Esophagus muscularis mucosa (tissue), 3 donors: ENCODE measurements around the gene IRX2.

ENCODE experiments used
- EP300 ChIP-seq: sonication (generic); formaldehyde crosslinking; IDR thresholded peaks from one replicate; pipeline ENCODE4 v1.6.1; 2017; ENCODE audit warnings: antibody characterized with exemption
- TF ChIP-seq, protein P1 (sequence below), 3 experiments: fragments of 200-600 bp in 2 of 3; fragments of 450-650 bp in 1 of 3; sonication (generic) in 2 of 3; IDR thresholded peaks; one replicate each; pipeline ENCODE4 v1.5.1; 2017 to 2019; ENCODE audit warnings: antibody characterized with exemption in 3 of 3, mild to moderate bottlenecking in 2 of 3, moderate library complexity in 1 of 3

DNA sequence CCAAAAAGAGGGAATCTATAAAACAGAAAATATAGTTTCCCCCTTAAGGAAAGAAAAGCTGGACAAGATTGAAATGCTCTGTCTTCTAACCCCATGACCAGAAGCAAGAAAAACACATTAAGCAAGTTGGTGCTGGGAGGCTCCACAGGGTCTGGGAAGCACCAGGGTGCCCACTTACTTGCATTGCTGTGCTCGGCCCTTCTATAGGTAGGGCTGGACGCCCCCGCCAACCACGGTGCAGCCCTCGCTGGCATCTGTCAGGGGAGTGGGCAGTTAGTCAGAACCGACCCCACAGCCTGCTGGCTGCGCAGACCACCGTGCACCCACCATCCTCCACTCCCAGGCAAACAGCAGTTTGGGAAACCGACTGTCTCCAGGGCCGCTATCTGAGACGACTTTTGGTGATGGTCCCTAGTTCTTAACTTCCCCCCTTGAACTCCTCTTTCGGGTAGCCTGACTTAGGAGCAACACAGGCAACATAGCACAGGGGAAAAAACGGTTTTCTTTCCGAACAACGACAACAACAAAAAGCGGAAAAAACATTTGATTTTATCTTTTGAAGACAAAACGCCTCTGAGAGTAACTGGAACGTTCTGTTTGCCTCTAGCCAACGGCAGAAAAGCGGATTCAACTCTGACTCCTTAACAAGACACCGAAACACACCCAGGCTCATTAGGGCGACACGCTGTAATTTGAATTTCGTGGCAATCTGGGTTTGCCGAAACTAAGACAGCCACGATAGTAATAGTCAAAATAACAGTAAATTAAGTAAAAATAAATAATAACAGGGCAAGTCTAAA lies 3.9 kb downstream of the IRX2 start:
- TF ChIP-seq, protein P1, sequence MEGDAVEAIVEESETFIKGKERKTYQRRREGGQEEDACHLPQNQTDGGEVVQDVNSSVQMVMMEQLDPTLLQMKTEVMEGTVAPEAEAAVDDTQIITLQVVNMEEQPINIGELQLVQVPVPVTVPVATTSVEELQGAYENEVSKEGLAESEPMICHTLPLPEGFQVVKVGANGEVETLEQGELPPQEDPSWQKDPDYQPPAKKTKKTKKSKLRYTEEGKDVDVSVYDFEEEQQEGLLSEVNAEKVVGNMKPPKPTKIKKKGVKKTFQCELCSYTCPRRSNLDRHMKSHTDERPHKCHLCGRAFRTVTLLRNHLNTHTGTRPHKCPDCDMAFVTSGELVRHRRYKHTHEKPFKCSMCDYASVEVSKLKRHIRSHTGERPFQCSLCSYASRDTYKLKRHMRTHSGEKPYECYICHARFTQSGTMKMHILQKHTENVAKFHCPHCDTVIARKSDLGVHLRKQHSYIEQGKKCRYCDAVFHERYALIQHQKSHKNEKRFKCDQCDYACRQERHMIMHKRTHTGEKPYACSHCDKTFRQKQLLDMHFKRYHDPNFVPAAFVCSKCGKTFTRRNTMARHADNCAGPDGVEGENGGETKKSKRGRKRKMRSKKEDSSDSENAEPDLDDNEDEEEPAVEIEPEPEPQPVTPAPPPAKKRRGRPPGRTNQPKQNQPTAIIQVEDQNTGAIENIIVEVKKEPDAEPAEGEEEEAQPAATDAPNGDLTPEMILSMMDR (IDR thresholded peaks at IDR 0.05), result no peak
- no peak for TF ChIP-seq EP300
